ENCODE results near the gene TMEM132D.

DNA sequence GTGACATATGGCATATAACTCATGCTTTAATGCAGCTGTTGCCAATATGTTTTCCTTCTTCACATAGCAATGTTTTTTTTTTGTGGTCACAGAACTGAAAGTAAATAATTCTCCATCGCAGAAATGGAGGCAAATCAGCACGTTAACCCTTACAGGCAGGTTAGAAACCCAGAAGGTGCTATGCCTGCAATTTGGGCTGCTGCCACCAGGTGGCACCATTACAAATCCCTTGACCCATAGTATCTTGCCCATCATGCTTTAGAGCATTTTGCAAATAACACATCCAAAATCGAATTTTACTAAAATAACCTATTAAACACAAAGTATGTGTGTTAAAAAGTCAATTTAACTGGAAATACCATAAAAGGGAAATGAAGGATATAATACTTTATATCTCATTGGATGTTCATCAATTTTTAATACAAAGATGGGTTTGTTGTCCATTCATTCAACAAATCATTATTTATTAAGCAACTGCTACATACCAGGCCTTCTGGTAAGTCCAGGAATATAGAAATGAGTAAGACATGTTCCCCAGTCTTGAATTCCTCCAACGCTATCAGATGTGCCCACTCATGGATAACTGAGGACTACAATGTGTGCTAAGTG is 710.5 kb downstream of the TMEM132D start:
- TF ChIP-seq, protein P1, sequence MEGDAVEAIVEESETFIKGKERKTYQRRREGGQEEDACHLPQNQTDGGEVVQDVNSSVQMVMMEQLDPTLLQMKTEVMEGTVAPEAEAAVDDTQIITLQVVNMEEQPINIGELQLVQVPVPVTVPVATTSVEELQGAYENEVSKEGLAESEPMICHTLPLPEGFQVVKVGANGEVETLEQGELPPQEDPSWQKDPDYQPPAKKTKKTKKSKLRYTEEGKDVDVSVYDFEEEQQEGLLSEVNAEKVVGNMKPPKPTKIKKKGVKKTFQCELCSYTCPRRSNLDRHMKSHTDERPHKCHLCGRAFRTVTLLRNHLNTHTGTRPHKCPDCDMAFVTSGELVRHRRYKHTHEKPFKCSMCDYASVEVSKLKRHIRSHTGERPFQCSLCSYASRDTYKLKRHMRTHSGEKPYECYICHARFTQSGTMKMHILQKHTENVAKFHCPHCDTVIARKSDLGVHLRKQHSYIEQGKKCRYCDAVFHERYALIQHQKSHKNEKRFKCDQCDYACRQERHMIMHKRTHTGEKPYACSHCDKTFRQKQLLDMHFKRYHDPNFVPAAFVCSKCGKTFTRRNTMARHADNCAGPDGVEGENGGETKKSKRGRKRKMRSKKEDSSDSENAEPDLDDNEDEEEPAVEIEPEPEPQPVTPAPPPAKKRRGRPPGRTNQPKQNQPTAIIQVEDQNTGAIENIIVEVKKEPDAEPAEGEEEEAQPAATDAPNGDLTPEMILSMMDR (IDR thresholded peaks at IDR 0.05; ENCODE audit: insufficient read depth, low read depth, low read length): peak; percentile 65
- TF ChIP-seq EZH2 (IDR thresholded peaks at IDR 0.05; ENCODE audit: insufficient read depth, low read length): no peak

All from astrocyte (in vitro differentiated cells and primary cell).